RKO (cell line): Measurements from ENCODE around the gene RORC.
"Not testable (repeated sequence)": the region's sequence is repeated elsewhere in the genome, so short reads cannot be mapped to it uniquely, and the experiment has no call there.

ENCODE experiments used
- DNase-seq: peaks from one replicate; pipeline ENCODE4 v3.0.0-alpha.2; 2016; ENCODE audit warnings: low spot score

RORC gene

DNA sequence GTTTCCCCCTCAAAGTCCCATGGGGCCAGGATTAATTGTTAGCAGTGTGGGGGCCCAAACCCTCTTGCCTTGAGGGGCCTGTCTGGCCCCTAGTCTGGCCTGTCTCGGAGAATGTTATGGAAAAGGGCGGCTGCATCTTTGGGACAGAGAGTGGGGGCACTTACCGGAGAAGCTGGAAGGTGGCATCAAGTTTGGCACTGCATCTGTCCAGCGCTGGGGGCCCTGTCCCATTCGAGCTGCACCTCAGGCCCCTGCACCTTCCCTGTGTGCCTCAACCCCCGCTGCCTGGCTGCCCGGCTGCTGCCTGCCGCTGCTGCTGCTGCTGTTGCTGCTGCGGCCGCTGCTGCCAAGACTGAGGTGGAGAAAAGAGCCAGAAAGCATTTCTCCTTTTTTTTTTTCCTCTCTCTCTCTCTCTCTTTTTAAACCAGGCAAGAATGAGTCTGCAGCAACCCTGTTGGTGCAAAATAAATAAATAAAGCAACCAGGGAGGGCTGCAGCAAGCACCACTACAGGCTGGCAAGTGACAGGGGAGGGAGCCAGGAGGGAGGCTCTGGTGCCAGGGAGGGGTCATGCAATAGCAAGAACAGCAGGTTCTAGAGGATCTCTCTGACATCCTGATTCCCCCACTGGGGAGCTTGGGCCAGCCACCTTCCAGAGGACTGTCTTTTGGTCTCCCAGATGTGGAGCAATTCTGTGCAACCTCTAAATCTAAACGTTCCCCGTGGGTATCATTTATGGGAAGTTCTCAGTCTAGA lies 26.4 kb downstream of the RORC start, which contains the start of gene LINGO4:
LINGO4 (minus strand) TSS at position 354 of the 755 bp plus-strand sequence. CDS start 2,715 bp downstream, outside the sequence.
- DNase-seq, result no peak

GRCh38 chr1:151803915-151804314 lies 27.7 kb downstream of the RORC start:
- no peak for DNase-seq

- DNase-seq, result no peak
Observed at GRCh38 chr1:151803164-151803563, 28.4 kb downstream of the RORC start.

DNA sequence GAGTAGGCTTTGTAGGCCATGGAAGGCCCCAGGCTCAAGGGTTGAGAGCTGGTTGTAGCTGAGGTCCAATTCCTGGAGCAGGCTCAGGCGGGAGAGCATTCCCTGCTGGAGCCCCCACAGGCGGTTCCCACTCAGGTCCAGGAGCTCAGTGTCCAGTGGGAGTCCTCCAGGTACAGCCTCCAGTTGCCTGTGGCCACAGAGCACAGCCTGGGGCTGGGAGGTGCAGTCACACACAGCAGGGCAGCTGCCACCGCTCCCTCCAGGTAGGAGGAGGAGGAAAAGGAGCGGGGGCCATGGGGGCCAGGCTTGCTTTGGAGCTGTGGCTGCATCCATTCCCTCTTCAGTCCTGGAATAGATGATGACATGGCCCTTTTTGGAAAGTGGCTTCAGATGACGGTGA lies 29.2 kb downstream of the RORC start:
- no peak for DNase-seq

- no peak for DNase-seq
Observed at GRCh38 chr1:151801846-151802245, 29.8 kb downstream of the RORC start.

DNA sequence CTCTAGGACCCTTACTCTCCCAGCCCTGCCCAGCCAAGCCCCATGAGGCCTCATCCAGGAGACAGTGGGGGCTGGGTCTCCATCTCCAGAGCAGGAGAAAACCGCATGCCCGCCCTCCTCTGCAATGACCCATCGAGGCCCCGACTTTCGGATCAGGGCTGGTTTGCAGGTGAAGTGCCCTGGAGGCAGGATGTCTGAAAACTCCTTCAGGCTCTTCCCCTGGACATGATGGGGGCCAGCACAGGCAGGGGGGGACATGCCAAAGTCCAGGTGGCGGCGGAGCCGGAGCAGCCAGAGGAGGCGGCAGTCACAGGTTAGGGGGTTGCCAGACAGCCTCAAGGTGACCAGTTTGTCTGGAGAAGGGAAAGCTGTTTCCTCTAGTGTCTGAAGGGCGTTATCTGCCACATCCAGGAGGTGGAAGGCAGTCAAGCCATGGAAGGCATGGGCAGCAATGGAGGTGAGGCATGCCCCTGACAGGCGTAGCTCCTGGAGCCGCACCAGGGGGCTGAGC lies 30.2 kb downstream of the RORC start:
- no peak for DNase-seq

DNA sequence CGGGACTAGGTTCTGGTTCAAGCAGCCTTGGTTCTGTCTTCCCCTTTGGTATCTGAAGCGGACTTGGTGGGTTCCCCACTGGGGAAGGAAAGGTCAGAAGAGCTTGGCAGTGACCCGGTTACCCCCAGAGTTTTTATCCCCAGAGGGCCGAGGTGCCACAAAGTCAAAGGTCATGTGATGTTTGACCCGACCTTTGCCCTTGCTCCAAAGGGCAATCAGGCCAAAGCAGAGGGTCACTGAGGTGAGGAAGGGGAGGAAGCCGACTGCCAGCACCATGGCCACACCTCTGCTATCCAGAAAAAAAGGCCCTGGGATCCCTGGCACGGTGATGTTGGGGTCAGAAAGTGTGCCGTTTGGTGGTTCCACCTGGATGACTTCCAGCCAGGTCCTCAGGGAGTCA lies 30.8 kb downstream of the RORC start:
- DNase-seq, result no peak

DNA sequence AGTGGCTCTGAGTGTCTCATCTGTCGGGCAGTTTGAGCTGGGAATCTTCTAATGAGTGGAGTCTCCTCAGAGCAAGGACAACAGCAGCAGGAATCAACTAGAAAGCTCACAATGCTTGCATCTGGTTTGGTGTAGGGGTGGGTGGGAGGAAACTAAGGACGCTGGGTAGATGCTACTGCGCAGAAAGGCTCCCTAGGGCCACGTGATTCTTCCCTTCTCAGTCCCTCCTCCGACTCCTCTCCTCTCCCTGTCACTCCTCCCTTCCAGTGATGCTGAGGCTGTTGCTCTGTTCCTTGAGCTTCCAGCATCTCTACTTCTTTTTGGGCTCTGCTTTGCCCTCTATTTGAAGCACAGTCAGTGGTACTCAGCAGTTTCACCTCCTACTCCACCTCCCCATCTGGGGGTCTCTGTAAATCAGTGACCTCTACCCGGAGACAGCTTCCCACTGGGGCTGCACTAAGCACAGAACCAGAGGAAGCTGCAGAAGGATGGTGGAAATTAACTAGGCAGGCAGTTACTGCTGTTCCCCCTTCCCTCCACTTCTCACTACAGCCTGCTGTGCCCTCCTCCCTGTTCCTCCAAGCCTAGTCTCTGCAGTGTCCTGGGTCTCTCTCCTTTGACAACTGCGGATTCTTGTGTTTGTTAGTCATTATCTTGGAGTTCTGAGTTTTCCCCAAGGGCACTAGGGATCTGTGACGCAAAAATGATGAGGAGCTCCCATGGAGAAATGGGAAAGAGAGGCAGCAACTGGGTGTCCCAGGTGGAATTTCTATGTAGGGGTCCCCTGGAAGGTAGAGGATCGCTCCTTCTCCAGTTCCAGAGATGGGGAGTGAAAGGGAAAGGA lies 32.2 kb downstream of the RORC start:
- no peak for DNase-seq

- DNase-seq, result no peak
Observed at GRCh38 chr1:151798571-151798970, 33.0 kb downstream of the RORC start.

DNA sequence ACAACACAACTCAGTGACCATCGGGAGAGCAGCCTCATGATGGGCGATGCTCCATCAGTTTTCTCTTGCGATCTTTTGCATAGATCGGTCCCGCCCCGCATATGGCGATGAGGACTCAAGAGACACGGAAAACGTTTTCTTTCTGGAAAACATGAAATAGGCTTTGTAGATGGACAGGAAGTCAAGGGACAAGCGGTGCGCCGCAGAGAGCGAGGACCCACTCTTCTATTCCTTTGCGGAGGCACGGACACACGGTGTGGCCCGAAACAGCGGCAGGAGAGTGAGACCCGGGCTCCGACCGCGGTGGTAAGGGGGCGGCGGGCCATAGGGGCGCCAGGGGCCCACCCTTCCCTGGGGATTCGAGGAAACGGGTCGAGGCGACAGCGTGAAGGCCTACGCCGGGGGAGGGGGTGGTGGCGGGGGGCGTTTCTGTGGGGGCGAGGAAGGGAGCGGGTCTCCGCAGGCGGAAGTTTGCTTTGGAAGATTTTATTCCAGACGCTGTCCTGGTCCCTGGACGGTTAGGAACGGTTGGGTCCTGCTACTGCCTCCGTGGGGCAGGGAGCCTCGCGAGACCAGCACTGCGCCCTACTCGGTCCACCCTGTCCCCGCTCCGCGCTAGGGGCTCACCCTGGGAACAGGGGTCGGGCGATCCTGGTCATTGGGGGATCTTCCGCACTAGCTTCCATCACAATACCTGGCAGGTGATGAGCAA lies 40.5 kb downstream of the RORC start:
- peak; percentile 61 for DNase-seq

GRCh38 chr1:151790071-151790939 lies 41.3 kb downstream of the RORC start, which contains the start of gene TDRKH:
TSS of gene TDRKH (minus strand) at chr1:151790500. CDS start at chr1:151783022, 7,478 bp downstream.
- DNase-seq, result peak; percentile 100

- DNase-seq, result no peak
Observed at GRCh38 chr1:151787689-151788088, 43.9 kb downstream of the RORC start.

DNA sequence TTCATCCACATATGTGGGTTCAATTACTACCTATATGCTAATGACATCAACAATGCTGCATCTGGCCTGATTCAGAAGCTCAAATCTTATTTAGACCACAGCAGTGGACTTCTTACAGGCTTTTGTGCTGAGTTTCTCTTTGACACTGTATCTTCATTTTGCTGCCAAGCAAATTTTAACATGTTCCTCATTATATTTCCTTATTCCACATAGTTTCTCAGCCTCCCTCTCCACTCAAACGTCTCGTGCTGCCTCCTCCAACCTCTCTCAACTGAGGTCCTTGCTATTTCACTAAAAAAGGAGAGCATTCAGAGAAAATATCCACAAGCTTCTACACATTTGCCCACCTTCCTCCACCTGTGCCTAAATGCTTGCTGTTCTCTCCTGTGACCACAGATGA lies 47.8 kb downstream of the RORC start:
- DNase-seq, result no peak

- no peak for DNase-seq
Observed at GRCh38 chr1:151782741-151783140, 48.9 kb downstream of the RORC start.

- DNase-seq, result not testable (repeated sequence)
Observed at GRCh38 chr1:151782026-151782425, 49.6 kb downstream of the RORC start.

- not testable (repeated sequence) for DNase-seq
Observed at GRCh38 chr1:151780736-151781135, 50.9 kb downstream of the RORC start.

GRCh38 chr1:151779852-151780251 lies 51.8 kb downstream of the RORC start:
- DNase-seq, result no peak

DNA sequence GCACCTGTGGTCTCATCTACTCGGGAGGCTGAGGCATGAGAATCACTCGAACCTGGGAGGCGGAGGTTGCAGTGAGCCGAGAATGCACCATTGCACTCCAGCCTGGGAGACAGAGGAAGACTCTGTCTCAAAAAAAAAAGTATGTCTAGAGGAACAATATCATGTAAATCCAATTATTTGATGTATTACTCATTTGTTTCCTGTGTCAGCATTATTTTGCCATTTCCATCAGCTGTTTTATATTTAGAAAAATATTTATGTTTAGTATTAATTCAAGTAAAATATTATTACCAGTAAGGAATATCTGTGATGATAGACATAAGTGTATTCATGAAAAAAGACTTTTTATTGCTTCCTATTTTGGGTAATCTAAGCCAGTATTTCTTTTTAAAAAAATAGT lies 54.3 kb downstream of the RORC start:
- no peak for DNase-seq

DNA sequence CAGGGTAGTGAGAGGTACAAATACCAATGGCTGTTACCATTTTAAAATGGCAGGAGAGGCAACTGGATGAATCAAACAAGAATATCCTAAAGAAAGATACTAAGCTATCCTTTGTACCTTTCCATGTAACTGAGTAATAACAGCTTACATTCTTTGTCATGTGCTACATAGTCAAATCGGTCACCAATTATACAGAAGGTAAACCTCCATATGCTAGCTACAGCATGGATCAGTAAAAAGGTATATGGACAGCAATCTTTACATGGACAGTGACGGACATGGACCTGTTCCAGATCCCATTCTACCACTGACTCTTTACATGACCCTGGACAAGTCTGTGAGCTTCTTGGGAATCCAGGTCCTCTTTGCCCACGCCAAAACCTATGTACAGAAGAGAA lies 54.9 kb downstream of the RORC start:
- DNase-seq, result no peak

DNA sequence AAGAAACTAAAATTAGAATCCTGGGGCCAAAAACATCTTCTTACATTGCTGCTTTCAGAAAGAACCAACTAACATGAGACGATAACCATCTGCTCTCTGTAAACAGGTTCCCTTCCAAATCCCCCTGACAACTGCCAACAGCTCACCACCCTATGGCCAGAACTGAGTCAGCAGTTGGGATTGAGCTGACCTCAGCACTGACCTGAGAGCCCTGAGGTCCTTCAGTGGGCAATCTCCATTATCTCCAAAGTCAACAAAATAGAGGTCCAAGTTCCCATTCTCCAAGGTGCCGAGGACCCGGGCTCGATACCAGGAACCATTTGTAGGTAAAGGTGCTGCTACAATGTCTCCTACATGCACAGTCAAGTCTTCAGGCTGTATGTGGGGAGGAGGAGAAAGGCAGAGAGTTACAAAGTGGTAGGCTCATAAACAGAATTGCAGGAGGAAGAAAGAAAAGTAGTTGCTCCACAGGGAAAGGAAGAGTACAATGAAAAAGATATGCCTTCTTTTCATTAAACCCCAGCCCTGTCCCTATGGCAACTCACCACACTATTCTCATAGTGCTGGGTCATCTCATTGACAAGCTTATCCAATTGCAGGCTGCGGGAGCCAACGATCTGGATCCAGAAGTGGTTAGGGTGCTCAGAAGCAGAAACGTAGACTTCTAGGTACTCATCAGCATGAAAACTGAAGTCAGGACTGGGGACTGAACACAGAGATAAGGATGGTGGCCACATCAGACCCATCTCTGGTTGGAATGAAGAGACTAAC lies 55.5 kb downstream of the RORC start:
- DNase-seq, result no peak
